HUES48 (cell line): ENCODE data around the gene PDZD4.

Experiments used
- H3K27ac ChIP-seq: one replicate; pipeline ENCODE4 v1.7.0; 2013; ENCODE audit warnings: low read depth, low read length, inconsistent platforms
- H3K27me3 ChIP-seq: 2 replicates; pipeline ENCODE4 v1.6.1; 2013; ENCODE audit warnings: mild to moderate bottlenecking, low read length; ENCODE audit not compliant: control insufficient read depth, insufficient read depth
- H3K36me3 ChIP-seq: 2 replicates; pipeline ENCODE4 v1.6.1; 2013; ENCODE audit warnings: low read length; ENCODE audit not compliant: control insufficient read depth, insufficient read depth
- H3K4me1 ChIP-seq: 2 replicates; pipeline ENCODE4 v1.6.1; 2013; ENCODE audit warnings: mild to moderate bottlenecking, low read length; ENCODE audit not compliant: control insufficient read depth, insufficient read depth
- H3K4me3 ChIP-seq: 2 replicates; pipeline ENCODE4 v1.5.1; 2013; ENCODE audit warnings: mild to moderate bottlenecking, low read depth, low read length
- H3K9ac ChIP-seq: 2 replicates; pipeline ENCODE4 v1.6.1; 2013; ENCODE audit warnings: mild to moderate bottlenecking, low read depth, low read length, moderate library complexity
- H3K9me3 ChIP-seq: 2 replicates; pipeline ENCODE4 v1.6.1; 2013; ENCODE audit warnings: low read length; ENCODE audit not compliant: control insufficient read depth, insufficient read depth

The PDZD4 gene

DNA sequence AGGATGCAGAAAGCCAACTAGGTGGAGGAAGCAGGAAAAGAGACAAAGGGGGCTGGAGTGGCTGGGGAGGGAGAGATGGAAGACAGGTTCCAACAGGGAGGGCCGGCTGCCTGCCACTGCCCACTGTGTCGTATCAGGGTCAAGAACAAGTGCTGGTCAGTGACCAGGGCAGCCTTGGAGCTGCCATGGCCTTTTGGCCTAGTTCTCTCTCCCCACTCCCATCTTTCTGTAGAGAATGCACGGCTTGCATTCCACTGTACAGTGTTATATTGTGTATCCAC, 43.7 kb upstream of the PDZD4 start:
- H3K27ac ChIP-seq, result no peak overlapping the region

DNA sequence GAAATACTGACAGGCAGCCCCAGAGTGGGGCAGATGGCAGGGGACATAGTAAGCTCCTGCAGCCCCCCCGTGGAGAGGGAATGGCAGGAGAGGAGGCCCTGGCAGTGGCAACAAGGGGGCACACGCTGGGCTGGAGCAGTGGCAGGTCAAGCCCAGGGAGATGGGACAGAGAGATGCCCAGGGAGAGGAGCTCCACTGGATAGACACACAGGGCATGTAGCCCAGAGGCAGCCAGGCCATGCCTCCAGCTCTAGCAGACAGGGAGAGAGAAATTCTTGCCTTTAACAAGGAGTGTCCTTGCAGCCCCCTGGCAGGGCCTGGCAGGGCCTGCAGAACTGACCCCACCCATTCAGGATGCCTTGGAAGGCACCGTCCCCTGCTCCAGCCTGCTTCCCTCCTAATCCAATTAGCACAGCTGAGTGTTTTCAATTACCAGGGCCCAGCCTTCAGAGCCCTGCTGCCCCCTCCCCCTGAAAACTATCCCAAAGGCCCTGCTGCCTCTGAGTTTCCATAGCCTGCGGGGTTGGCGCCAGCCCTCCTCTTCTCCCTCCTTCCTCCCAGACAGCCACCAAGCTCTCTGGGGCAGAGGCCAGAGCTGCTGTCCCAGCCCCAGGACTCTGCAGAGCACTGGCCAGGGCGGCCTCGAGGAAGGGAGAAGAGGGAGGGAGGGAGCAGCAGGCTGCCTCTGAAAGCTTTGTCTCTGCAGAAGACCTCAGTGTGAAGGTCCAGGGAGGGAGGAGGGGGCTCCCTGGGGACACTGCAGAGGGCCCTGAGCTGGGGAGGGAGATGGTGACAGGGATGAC, 43.1 kb upstream of the PDZD4 start:
- peaks cover 5% of the 10 kb centered on the region; the same call in 1 of the 2 replicates for H3K4me1 ChIP-seq
- H3K27me3 ChIP-seq, result no peaks in the 10 kb centered on the region
- H3K9ac ChIP-seq, result no peak overlapping the region
- peaks cover 39% of the 10 kb centered on the region for H3K9me3 ChIP-seq
- no peak overlapping the region for H3K27ac ChIP-seq
- H3K36me3 ChIP-seq, result peaks cover 7% of the 10 kb centered on the region; the same call in 1 of the 2 replicates
- H3K4me3 ChIP-seq, result no peak overlapping the region

More for the DNA sequence above, 43.7 kb upstream of the PDZD4 start:
- H3K9ac ChIP-seq, result no peak overlapping the region
- no peak overlapping the region for H3K4me3 ChIP-seq
- peaks cover 7% of the 10 kb centered on the region; the same call in 1 of the 2 replicates for H3K4me1 ChIP-seq
- H3K9me3 ChIP-seq, result peaks cover 34% of the 10 kb centered on the region
- H3K27me3 ChIP-seq, result no peaks in the 10 kb centered on the region
- H3K36me3 ChIP-seq, result 0 out of 2 replicates have a peak, but pooled peaks cover 6% of the 10 kb centered on the region

DNA sequence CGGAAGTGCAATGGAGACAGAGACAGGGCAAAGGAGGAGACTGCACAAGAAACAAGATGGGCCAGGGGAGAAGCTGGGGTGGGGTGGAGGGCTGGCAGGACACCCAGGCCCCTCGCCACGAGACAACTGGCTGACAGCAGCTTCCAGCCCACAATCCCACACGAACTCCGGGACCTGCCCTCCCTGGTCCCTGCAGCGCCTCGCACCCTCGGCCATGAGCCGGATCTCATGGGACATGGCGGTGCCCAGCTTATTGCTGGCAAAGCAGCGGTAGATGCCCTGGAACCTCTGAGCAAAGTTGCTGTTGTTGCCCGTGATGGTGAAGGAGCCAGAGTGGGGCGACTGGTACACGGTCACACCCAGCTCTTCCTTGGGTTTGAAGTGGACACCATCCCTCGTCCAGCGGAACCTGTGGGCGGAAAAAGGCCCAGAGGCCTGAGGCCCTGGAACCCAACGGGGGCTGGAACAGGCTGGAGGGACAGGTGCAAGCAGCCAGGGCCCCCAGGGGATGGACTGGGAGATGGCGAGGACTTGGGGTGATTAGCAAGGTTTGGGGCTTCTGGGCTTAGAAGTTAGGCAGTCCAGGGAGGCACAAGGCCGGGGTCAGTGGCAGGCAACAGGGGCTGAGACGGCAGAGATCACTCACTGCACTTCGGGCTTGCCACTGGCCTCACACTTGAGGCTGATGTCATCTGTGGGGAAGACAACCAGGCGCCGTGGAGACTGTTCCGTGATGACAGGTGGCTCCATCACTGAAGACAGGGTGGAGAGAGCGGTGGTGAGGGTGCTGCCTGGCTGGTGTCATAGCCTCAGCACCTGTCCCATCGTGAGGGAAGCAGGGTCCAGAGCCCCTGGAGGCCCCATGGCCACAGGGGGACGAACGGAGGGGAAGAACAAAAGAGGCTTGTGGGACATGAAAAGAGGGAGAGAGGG, 41.9 kb upstream of the PDZD4 start:
- peaks cover 33% of the 10 kb centered on the region for H3K9me3 ChIP-seq
- H3K4me1 ChIP-seq, result no peaks in the 10 kb centered on the region
- H3K27ac ChIP-seq, result no peak overlapping the region
- no peak overlapping the region for H3K4me3 ChIP-seq
- no peaks in the 10 kb centered on the region for H3K27me3 ChIP-seq
- no peak overlapping the region for H3K9ac ChIP-seq
- H3K36me3 ChIP-seq, result peaks cover 11% of the 10 kb centered on the region; the same call in 1 of the 2 replicates

DNA sequence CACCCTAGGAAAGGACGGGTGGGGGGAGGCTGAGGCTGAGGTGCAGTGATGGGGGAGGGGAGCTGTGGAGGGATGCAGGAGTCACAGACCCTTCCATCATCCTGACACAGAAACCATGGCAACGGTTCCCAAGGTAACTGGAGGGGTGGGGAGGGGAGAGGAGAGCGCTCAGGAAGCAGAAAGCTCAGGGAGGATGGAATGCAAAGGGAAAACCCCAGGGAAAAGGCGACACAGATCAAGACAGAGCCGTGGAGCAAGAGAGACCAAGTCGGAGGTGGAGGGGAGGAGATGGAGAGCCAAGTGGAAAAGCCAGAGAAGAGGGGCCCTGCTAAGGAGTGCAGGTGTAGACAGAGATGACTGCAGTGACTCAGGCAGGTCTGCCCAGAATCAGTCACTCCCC, 41.1 kb upstream of the PDZD4 start:
- Histone ChIP-seq H3K9me3 (peaks cover 40% of the 10 kb centered on the region), H3K4me1 (no peaks in the 10 kb centered on the region), H3K27me3 (no peaks in the 10 kb centered on the region), H3K36me3 (peaks cover 11% of the 10 kb centered on the region; the same call in 1 of the 2 replicates), H3K4me3 (no peak overlapping the region), H3K9ac (no peak overlapping the region), H3K27ac (no peak overlapping the region)

DNA sequence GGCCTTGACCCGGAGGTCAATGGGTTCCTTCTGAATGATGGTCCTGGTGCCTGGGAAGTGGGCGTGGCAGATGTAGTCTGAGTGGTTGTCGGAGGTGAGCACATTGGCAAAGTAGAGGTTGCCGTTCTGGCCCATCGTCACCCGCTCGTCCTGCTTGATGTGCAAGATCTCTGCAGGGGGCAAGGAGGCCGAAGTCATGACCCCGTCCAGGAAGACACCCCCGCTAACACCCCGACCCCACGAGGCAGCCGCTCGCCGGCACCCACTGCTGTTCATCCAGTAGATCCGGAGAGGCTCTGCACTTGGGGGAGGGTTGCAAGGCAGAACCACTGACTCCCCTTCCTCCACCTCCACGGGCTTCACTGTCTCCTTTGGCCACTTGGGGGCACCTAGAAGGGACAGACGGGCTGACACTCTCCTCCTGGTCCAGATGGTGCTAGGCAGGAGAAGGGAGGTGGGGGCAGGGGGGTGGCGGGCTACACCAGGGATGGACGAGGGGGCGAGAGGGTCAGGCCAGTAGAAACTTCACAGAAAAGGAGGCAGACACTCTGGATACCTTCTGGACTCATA, 40.5 kb upstream of the PDZD4 start:
- Histone ChIP-seq H3K27ac (no peak overlapping the region), H3K9ac (no peak overlapping the region), H3K27me3 (no peaks in the 10 kb centered on the region), H3K4me1 (no peaks in the 10 kb centered on the region), H3K4me3 (no peak overlapping the region), H3K9me3 (peaks cover 39% of the 10 kb centered on the region), H3K36me3 (peaks cover 11% of the 10 kb centered on the region; the same call in 1 of the 2 replicates)

DNA sequence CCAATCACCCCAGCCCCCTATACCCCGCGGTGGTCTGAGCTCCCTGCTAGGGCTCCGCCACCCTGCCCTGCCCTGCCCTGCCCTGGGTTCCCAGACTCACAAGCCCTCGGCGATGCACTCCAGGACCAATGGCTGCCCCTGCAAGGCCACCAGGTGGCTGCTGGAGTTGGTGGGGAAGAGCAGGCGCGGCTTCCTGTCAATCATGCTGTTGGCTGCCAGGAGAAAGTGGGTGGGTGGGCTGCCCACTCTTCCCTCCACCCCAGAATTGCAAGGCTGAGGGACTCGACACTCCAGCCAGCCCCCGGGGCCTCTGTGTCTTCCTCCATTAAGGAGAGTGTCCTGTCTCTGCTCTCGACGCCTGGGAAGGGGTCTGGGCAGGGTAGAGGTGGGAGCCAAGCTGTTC, 39.9 kb upstream of the PDZD4 start:
- Histone ChIP-seq H3K9me3 (peaks cover 42% of the 10 kb centered on the region), H3K9ac (no peak overlapping the region), H3K4me1 (no peaks in the 10 kb centered on the region), H3K36me3 (peaks cover 11% of the 10 kb centered on the region; the same call in 1 of the 2 replicates), H3K27me3 (no peaks in the 10 kb centered on the region), H3K4me3 (no peak overlapping the region), H3K27ac (no peak overlapping the region)

DNA sequence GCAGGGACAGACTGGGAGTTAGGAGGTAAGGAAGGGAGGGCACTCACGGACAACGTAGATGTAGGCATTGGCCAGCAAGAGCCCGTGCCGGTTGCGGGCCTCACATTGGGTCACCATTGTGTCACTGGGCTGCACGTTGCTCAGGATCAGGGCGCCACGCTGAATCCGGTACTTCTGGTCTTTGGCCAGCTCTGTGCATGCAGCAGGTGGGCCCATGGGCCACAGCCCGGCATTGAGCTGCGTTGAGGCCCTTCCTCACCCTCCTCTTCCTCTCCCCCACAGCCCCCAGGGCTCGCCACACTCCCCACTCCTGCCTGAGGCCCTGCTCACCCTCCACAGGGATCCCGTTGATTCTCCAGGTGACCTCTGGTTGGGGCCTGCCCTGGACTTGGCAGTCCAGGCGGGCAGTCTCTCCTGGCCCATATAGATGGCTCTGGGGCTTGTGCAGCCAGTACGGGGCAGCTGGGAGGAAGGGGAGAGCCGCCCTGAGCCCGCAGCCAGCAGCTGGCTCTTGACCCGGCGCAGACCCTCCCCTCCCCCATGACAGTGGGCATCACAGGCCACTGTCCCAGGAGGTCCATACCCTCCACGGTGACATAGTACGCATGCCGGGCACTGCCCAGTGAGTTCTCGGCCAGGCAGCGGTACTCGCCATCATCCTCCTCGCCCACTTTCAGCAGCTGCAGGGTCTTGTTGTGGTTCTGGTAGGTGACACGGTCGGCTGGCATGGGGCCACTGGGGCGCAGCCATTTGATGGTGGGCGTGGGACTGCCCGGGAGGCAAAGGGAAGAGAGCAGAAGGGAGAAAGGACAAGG, 39.3 kb upstream of the PDZD4 start:
- Histone ChIP-seq H3K36me3 (peaks cover 11% of the 10 kb centered on the region; the same call in 1 of the 2 replicates), H3K27me3 (no peaks in the 10 kb centered on the region), H3K4me3 (no peak overlapping the region)

DNA sequence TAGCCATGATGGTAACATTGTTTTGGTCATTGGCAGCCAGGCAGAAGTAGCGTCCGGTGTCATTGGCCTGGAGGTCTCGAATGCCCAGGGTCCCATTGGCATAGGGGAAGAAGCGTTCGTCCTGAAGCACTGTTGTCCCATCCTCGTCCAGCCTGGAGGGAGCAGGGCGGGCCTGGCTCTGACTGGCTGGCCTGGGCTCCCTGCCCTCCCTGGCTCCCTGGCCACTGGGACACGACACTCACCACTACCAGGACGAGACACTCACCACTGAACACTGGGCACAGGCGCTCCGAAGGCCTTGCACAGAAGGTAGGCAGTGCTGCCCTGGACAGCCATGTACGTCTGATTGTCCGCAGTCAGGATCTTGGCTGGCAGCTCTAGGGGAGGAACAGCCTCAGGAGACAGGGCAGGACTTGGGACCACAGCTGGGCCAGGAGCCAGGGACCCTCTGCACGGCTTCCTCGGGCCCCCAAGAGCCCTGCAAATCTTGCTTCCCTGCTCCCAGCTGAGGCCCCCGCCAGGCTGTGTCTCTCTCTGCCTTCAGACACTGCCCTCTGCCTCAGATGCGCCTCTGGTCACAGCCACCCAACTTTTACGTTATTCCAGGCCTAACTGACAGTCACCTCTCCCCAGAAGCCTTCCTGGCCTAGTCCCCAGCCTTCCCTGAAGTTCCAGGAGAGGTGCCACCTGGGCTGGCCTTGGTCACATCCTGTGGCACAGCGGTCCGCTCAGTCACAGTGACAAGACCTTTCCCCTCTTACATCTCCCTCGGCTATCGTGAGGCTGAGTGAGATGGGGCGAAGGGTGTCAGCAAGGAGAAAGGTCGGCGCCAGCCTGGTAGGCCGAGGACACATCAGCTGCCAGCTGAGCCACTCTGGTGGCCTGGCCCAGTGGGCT, 38.5 kb upstream of the PDZD4 start:
- Histone ChIP-seq H3K4me1 (no peaks in the 10 kb centered on the region), H3K27ac (no peak overlapping the region), H3K9me3 (peaks cover 44% of the 10 kb centered on the region), H3K4me3 (no peak overlapping the region), H3K36me3 (peaks cover 11% of the 10 kb centered on the region; the same call in 1 of the 2 replicates), H3K27me3 (no peaks in the 10 kb centered on the region), H3K9ac (no peak overlapping the region)

More for the DNA sequence above, 39.3 kb upstream of the PDZD4 start:
- H3K9me3 ChIP-seq, result peaks cover 42% of the 10 kb centered on the region
- no peak overlapping the region for H3K27ac ChIP-seq
- no peak overlapping the region for H3K9ac ChIP-seq
- no peaks in the 10 kb centered on the region for H3K4me1 ChIP-seq

DNA sequence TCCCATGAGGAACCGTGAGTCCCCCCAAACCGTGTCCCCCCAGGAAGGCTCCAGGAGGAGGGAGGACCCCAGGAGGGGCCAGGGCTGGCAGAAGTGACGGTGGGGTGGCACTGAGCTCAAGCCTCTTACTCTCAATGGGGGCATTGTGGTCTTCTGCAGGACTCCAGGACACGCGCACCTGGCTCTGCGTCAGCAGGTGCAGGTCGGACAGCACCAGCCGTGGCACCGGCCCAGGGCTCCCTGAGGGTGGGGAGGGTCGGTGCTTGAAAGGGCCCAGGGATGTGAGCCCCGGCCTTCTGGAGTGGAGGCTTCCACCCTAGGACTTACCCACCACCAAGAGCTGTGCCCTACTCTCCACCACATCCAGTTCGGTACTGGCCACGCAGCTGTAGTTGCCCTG, 37.3 kb upstream of the PDZD4 start:
- Histone ChIP-seq H3K27ac (no peak overlapping the region), H3K4me1 (peaks cover 4% of the 10 kb centered on the region; the same call in 1 of the 2 replicates), H3K36me3 (peaks cover 11% of the 10 kb centered on the region), H3K9me3 (peaks cover 48% of the 10 kb centered on the region), H3K4me3 (no peak overlapping the region), H3K9ac (no peak overlapping the region), H3K27me3 (no peaks in the 10 kb centered on the region)
